HG03039 (cell line): Measurements from ENCODE around the gene CNTN4.
A peak's percentile ranks its signal among the peaks of the same experiment; 100 is the strongest.
"Not testable (repeated sequence)": the region's sequence is repeated elsewhere in the genome, so short reads cannot be mapped to it uniquely, and the experiment has no call there.

Source experiments
- ATAC-seq: cut with Tn5 transposase; IDR thresholded peaks from one replicate; pipeline ENCODE4 v1.9.1; 2021; ENCODE audit warnings: mild to moderate bottlenecking, moderate library complexity; ENCODE audit not compliant: unreplicated experiment

The CNTN4 gene

DNA sequence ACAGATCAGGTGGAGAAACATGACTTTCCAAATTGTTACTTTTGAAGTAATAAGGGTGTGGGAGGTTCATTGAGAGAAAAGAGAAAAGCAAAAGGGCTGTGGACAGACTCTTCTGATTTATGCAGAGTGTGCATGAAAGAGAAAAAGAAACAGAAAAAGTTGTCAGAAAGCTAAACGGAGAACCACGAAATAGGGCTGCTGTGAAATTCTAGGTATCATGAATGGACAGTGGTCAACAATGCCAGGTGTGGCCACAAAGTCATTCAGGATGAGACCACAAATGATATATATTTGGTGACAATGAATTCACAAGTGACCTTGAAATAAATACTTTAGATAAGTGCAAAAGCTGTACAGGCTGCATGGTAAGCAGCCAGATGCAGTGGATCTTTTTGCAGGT lies 841.4 kb downstream of the CNTN4 start:
- no peak for ATAC-seq

DNA sequence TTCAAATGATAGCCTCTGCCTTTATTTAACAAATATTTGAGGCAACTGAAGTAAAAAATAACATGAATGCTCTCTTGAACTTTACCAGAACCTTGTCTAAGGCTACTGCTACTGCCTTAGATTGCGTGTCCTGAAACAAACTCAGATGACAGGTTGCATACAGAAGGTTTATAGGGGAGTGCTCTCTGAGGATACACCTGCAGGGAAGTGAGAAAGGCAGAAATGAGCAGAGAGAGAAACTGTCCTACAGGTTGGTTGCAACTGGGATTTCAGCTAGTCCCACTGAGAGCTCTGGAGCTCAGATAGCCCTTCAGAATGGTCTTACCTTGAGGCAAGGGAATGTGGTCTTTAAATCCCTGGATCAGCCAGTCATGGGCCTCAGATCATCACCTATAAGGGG lies 846.0 kb downstream of the CNTN4 start:
- peak; percentile 93 for ATAC-seq

DNA sequence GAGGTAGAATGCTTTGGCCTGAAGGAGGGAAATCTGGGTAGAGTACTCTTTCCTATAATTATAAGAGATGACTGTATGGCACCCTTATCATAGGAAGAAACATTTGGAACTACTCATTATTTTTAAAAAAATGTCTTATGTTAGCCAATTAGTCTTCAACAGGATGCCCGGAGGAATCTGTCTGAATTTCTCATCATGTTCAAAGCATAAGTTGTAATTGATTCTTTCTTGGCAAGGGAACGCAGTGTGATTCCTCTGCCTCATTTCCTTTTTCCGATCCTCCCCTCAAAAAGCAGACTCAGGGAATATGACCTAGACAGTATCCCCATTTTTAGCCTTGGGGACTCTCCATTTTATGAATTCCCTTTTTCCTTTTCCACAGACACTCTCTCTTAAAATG lies 846.5 kb downstream of the CNTN4 start:
- no peak for ATAC-seq

DNA sequence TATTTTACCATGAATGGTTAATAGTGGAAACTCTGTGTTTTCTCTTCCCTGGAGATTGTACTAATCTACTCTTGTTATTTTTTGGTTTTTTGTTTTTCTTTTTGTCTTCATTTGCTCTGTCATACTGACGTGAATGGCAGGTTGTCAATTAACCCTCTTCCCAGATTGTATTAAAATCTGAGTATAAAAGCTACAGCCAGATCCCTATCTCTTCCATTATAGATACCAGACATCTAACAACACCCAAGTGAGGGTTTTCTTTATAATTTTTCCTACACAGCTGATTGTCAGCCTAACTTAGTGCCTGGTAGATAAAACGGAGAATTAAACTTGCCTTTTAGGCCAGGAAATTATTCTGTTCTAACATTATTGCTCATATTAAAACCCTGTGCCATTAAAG lies 848.9 kb downstream of the CNTN4 start:
- no peak for ATAC-seq

DNA sequence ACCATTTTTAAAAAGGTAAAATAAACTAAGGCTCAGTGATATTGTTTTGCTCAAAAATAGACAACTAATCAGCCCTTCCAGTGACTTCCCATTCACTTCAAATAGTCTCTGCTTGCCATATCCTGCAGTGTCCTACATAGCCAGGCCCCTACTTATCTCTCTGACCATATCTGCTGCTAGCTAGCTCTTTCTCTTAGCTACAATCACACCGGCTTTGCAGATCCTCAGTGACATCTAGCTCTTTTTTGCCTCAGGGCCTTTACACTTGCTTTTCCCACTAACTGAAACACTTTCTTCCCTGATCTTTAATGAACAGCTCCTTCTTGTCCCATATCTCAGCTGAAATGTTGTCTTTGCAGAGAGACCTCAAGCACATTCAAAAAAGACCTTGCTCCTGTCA lies 850.2 kb downstream of the CNTN4 start:
- no peak for ATAC-seq

DNA sequence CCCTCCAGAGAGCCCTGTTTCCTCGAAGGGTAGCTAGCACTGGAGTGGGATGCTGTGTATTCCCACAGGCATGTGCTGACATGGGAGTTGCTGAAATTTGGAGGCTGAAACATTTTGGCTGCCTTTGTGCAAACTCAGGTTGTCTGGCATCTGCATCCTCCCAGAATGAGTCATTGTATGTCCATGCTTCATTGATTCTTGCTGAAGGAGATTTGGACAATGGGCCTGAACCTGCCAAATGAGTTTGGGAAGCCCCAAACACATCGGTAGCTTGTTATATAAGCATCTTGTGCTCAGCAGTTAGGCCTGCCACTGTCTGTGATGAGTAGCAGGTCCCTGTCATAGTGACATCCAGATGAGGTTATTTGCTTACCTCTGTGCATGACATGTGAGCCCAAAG lies 851.5 kb downstream of the CNTN4 start:
- ATAC-seq: no peak

DNA sequence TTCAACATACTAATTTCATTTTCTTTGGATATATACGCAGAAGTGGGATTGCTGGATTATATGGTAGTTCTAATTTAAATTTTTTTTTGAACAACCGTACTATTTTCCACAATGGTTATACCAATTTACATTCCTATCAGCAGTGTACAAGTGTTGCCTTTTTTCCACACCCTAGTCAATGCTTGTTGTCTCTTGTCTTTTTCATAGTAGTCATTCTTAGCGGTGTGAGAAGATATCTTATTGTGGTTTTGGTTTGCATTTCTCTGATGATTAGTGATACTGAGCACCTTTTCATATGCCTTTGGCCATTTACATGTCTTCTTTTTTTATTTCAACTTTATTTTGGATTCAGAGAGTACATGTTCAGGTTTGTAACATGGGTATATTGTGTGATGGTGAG lies 858.4 kb downstream of the CNTN4 start:
- no peak for ATAC-seq

DNA sequence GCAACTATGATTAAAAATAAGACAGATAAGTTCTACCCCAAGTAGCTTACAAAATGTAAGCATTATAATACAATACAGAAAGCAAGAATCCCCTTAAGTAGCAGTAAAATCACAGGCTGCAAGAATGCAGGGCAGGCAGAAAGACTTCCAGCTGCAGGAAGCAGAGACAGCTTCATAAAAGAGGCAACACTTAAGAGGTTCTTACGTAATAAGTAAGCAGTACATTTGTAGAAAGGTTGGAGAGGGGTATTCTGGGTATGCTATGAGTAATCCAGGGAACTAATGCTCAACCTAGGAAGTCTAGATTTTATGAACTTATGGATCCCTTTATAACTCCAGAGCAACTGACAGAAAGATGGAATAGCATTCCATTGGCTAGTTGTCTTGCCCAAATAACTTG lies 859.9 kb downstream of the CNTN4 start:
- no peak for ATAC-seq

DNA sequence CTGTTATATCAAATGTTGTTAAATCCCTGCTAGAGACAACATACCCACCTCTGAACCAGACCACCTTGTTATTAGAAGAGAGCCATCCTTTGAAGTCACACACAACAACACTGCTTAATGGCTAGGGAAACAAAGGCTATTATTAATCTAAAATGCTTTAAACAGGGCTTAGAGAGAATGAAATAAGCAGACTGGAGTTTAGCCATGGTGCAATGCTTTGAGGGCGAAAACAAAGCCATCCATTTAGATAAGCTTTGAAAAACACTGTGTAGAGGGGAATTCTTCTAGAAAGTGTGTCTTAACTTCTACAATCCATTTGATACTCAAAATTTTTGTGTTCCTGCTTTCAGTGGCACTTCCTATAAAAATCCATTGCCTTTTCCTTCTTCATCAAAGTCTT lies 862.9 kb downstream of the CNTN4 start:
- ATAC-seq: no peak

DNA sequence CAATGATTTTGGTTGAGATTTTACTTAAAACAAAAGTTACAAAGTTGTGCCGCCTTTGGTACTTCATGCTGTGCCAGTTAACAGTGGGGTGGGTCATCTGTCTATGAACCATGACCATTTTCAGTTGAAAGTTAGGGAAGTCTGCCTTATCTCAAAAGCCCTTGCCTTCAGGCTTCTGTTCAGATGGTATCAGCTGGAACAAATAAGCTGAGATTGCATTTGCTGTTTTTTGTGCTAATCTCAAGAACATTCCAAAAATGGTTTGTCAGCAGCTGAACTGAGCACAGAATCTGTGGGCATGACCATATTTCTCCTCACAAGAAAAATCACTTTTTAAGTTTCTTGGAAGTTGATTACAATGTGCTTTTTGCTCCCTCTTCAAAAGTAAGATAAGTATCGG lies 869.2 kb downstream of the CNTN4 start:
- no peak for ATAC-seq

DNA sequence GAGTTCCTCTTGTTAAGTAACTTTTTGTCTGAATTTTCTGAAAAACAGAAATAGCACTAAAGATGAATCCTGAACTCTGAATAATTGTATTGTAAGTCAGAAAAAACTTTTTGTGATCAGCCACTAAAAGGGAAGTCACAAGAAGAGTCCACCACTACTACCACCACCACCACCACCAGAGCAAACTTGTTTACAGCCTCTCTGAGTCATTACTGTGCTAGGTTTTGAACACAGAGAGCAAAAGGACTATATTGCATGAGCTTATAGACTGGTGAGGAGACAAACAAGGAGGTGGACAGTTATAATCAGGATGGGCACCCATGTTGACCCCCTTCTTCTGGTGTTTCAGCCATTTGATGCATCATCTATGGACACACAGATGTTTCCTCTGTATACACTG lies 869.8 kb downstream of the CNTN4 start:
- peak; percentile 72 for ATAC-seq

DNA sequence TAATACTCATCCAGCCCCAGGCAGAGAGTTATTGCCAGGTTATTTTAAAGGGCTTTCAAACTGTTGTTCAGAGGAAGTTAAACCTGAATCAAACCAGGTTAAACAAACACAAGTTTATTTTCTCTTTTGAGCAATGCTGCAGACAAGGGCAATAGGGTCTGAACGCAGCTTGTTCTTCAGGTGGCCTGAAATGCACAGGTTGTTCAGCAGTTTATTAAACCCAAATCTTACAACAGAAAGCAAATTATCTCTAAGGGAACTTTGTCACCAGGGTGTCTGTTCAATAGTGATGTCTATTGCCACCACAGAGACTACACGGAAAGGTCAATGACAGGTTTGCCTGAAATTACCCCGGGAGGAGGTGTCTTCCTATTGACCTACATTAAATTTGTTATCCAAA lies 877.5 kb downstream of the CNTN4 start:
- ATAC-seq: no peak

DNA sequence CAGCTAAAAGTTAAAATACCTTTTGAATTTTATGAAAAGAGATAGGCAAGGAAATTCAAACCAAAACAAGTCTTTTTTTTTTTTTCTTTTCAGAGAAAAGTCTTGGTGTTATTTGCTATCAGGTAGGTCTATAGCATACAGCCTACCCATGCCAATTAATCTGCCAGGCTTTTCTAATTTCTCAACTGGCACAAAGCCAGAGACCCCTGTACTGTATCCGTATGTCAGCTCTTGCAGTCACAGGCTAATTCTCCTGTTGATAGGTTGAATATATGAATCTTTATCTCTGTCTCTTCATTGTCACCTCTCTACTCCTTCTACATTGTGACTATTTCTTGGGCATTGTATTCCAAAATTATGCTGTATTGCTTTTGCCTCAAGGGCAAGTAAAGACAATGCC lies 878.1 kb downstream of the CNTN4 start:
- ATAC-seq: no peak

DNA sequence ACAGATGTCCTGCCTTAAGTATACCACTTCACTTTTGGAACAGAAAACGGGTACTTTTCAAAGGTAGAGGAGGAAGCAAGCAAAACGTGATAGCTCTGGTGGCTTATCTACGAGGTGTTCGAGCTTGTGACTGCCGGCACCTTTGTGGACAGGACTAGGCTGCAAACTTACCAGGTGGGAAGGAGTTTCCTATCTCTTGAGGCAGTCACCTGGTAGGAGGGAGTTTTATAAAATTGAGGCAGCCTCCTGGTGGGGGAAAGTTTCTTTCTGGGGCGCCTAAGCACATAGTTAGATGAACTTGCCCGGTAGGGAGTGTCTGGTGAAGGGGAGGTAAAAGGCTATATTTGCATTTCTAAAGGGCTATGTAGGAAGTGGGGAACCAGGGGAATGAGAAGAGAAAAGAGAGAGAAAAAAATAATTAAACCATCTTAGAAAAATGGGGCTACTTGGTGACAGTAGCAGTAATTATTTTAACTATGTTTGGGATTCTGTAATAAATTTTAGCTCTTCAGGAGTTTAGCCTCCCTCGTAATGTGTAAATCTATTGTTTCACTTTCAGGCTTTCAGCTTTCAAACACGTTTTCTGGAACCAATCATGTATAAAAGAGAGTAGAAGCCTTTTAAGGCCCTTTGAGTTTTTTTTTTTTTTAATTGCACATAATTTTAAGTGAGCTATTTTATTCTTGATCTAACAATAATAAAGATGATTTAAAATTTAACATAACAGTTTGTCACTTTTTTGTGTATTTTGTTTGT lies 880.5 kb downstream of the CNTN4 start:
- ATAC-seq: no peak

DNA sequence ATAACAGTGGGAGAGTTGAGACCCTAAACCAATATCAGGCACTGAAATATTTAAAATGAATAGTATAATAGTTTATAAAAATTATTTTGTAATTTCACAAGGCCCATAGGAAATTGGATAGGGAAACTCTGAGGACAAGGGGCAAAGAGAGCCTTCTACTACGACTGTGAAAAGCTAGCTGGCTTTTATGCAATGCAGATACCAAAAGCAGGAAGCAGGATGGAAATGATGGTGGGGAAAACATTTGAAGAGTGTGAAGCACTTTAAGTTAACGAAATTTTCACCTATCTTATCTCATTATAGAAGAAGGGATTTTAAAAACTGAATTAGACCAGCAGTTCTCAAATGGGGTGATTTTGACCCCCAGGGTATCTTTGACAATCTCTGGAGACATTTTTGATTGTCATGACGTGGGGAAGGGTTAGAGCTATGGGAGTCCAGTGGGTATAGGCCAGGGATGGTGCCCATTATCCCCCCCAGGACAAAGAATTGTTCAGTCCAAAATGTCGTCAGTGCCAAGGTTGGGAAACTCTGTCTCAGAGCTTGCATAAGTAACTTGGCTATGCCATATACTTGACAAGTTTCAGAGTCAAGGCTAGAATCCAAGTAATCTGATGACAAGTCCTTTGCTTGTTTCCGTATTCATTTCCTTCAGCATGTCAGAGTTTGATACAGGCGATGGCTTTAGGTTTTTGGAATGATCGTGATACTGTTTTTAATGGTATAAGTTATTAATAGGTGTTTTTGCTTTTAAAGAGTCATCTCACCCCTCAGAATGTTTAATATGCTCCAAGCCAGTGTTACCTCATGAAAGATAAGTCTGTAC lies 885.6 kb downstream of the CNTN4 start:
- no peak for ATAC-seq

DNA sequence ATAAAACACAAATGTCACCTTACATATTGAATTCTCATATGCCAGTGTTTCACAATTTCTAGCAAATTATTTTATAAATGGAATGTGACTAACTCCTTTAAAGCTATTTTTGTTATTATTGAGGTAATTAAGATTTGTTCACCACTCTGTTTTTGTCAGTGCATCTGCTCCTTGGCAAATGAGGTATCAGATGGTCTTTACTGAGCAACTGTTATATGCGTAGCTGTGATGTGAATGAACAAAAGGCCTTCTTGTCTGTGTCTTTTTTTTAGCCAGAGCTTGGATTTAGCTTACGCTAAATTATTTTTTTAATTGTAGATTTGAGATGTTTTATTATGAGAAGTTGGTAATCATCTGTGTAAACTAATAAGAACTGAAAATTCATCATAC lies 886.2 kb downstream of the CNTN4 start:
- no peak for ATAC-seq

DNA sequence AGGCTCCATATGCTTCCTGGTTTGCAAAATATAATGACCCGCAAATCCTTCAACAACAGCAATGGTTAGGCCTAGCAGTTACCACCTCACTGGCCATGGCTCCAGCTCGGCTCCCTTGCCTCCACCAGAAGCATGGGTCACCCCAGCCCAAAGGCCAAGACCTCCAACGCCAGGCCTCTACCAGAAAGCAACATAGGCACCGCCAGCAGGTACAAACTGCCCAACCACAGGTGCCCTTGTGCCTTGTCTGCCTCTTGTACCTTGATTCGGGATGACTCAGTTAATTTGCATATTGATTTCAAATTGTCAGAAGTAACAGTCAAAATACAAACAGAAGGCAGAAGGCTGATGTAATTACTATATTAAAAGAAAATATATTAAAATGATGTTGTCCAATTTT lies 886.8 kb downstream of the CNTN4 start:
- no peak for ATAC-seq

DNA sequence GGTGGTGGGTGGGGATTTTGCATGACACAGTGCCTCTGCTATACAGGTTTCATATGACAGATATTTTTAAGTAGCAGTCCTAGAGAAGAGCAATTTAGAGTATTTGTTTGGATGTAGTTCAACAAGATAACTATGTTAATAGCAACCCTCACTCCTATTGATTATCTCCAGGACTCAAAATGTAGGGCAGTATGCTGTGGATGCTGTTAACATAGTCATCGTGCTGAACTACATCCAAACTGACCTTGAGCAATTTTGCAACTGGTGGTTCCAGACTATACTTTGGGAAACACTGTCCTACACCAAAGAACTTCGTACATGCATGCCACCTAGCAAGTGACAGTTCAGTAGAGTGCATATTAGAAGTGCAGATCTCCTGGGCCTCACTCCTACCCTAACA lies 893.9 kb downstream of the CNTN4 start:
- no peak for ATAC-seq

DNA sequence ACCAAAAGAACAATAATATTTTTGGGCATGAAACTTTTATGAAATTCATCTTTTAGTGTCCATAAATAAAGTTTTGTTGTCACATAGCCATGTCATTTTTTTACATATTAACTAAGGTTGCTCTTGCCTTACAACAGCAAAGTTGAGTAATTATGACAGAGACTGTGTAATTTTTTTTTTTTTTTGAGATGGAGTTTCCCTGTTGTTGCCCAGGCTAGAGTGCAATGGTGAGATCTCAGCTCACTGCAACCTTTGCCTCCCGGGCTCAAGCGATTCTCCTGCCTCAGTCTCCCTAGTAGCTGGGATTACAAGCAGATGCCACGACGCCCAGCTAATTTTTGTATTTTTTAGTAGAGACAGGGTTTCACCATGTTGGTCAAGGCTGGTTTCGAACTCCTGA lies 894.5 kb downstream of the CNTN4 start:
- not testable (repeated sequence) for ATAC-seq

DNA sequence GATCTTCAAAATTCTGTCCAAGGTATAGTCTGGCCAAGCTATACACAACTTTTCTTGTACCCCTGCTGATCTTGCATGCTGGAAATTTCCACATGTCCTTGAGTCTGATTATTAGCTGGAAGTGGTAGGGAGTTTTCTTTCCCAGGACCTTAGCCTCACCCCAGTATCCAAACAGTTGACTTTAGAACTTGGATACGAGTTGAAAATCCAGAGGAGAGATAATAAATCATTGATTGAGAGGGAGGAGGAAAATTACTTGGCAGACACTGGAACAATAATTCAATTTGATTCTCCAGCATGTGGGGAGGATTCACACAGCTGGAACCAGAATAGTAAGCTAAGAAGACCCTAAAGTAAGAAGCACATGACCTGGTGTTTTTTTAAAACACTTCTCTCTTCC lies 895.1 kb downstream of the CNTN4 start:
- no peak for ATAC-seq

DNA sequence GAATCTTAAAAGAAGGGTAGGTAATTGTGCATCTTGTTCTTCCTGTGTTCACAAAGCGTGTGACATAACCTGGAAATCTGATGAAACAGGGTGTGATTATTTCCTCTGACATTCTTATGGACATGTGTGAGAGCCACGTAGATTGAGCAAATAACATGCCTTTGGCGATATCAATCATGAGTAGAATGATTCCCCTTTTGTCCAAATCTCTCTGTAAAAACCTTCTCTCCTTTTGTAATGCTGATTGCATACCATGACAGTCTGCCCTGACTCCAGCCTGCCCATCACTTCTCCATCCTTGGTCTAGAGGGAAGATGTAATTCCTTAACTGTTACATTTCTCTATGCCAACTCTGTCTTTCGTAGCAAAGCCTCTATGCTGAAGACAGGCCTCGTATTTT lies 896.5 kb downstream of the CNTN4 start:
- ATAC-seq: no peak

DNA sequence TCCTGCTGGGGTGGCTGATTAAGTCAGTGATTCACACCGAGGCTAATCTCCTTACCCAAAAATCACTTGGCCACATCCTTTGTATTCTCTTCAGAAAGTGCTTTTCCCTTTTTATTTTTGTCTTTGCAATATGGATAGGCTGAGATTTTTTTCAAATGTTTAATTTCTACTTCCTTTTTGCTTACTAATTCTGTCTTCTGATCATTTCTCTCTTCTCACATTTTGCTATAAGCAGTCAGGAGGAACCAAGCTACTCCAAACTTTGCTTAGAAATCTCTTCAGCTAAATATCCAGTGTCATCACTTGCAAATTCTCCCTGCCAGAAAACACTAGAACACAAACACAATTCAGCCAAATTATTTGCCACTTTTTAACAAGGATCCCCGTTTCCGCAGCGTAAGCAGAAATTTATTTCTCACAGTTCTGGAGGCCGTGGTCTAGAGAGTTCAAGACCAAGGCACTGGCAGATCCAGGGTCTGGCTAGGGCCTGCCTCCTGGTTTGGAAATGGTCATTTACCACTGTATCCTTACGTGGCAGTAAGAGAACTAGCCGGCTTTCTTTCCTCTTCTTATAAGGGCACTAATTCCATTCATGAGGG lies 906.6 kb downstream of the CNTN4 start:
- ATAC-seq: no peak
